HG02840 (cell line): ENCODE results near the gene CUL9.

Experiments
- ATAC-seq: cut with Tn5 transposase; IDR thresholded peaks from one replicate; pipeline ENCODE4 v1.9.1; 2021; ENCODE audit warnings: mild to moderate bottlenecking, moderate library complexity, moderate number of reproducible peaks; ENCODE audit not compliant: unreplicated experiment, low FRiP score

CUL9 gene

GRCh38 chr6:43172104-43173007 lies 9.6 kb upstream of the CUL9 start:
- ATAC-seq, result no peak

GRCh38 chr6:43173591-43174262 lies 8.3 kb upstream of the CUL9 start:
- ATAC-seq, result no peak

- peak; percentile 72 for ATAC-seq
These were observed 7.5 kb upstream of the CUL9 start for GRCh38 chr6:43174263-43175112.

- no peak for ATAC-seq
These were observed 6.1 kb upstream of the CUL9 start for GRCh38 chr6:43175676-43176422.

- ATAC-seq, result no peak
These were observed 5.6 kb upstream of the CUL9 start for GRCh38 chr6:43176423-43176786.

- ATAC-seq, result no peak
These were observed 3.8 kb upstream of the CUL9 start for GRCh38 chr6:43178150-43178549.

GRCh38 chr6:43178951-43179830 lies 2.8 kb upstream of the CUL9 start:
- ATAC-seq, result no peak

GRCh38 chr6:43180058-43180457 lies 1.9 kb upstream of the CUL9 start:
- ATAC-seq, result no peak

GRCh38 chr6:43180985-43181384 lies 1.0 kb upstream of the CUL9 start:
- ATAC-seq, result no peak

- no peak for ATAC-seq
These were observed 415 bp upstream of the CUL9 start for GRCh38 chr6:43181621-43181941.

GRCh38 chr6:43183441-43183840 lies 1.4 kb downstream of the CUL9 start:
- no peak for ATAC-seq

- no peak for ATAC-seq
These were observed 2.4 kb downstream of the CUL9 start for GRCh38 chr6:43184268-43184985.

- ATAC-seq, result no peak
These were observed 3.5 kb downstream of the CUL9 start for GRCh38 chr6:43185391-43185985.

- no peak for ATAC-seq
These were observed 4.0 kb downstream of the CUL9 start for GRCh38 chr6:43186019-43186418.

GRCh38 chr6:43186706-43187105 lies 4.7 kb downstream of the CUL9 start:
- no peak for ATAC-seq

GRCh38 chr6:43187821-43188220 lies 5.8 kb downstream of the CUL9 start:
- no peak for ATAC-seq

GRCh38 chr6:43188426-43188825 lies 6.4 kb downstream of the CUL9 start:
- no peak for ATAC-seq

GRCh38 chr6:43189776-43190304 lies 7.8 kb downstream of the CUL9 start:
- ATAC-seq, result no peak
